Psoas muscle (tissue), 8 donors: ENCODE measurements around the gene NFATC1. TPM values are rescaled to one million over a fixed set of nuclear protein-coding genes. Genes with fewer than 3 reads are reported as not detected.
A peak's percentile ranks its signal among the peaks of the same experiment; 100 is the strongest.

Experiments used
- ATAC-seq, 4 donors: fragments of 200-7000 bp; cut with Tn5 transposase; one replicate each; pipeline ENCODE4 v1.9.1; 2020; ENCODE audit warnings: moderate library complexity in 3 of 4, mild to moderate bottlenecking in 2 of 4
- DNase-seq, 2 donors: peaks; one replicate each; pipeline ENCODE4 v3.0.0-alpha.2; 2020
- H3K27ac ChIP-seq: fragments of 200-600 bp; one replicate; pipeline ENCODE4 v1.8.0; 2022
- H3K27me3 ChIP-seq, 3 donors: fragments of 200-600 bp in 1 of 3; one replicate each; pipeline versions ENCODE4 v1.6.1 to v1.8.0; 2013 to 2022; ENCODE audit warnings: low read length in 2 of 3, mild to moderate bottlenecking in 2 of 3, moderate library complexity in 1 of 3; ENCODE audit not compliant: insufficient read depth in 3 of 3
- H3K36me3 ChIP-seq, 2 donors: fragments of 200-600 bp in 1 of 2; one replicate each; pipeline versions ENCODE4 v1.6.1 to v1.8.0; 2013 to 2022; ENCODE audit warnings: low read depth in 1 of 2, mild to moderate bottlenecking in 1 of 2, moderate library complexity in 1 of 2; ENCODE audit not compliant: insufficient read depth in 1 of 2
- H3K4me1 ChIP-seq: fragments of 200-600 bp; one replicate; pipeline ENCODE4 v1.8.0; 2022
- H3K4me3 ChIP-seq: fragments of 200-600 bp; one replicate; pipeline ENCODE4 v1.8.0; 2022; ENCODE audit warnings: mild to moderate bottlenecking
- H3K9me3 ChIP-seq: fragments of 200-600 bp; one replicate; pipeline ENCODE4 v1.8.0; 2022
- CTCF ChIP-seq: fragments of 200-600 bp; IDR thresholded peaks from one replicate; pipeline ENCODE4 v1.8.0; 2022; ENCODE audit warnings: antibody characterized with exemption
- WGBS, 3 donors: extraction: QIAGEN DNeasy Blood & Tissue Kit; methylation state at CpG; one replicate each; pipeline versions ENCODE4 v1.1.6 to v1.1.7; 2013; 5-methylcytosine and 5-hydroxymethylcytosine counted together
- intact Hi-C, 2 donors: fragments of 100-400 bp; cut with DNase I; formaldehyde crosslinking; loops; one replicate each; pipeline versions ENCODE4 v1.11.0 to v1.14.2; 2022
- polyA plus RNA-seq, 3 donors: library from polyadenylated mRNA; stranded (reverse); fragments of 200-250 nt; gene quantifications; one replicate each; pipeline ENCODE4 v1.2.3, GENCODE V29; 2013
- total RNA-seq, 4 donors: library from RNA; stranded (reverse); fragmentation: NEBNext Ultra II Directional in 2 of 4; extraction: Animal tissue kit (Norgen Biotek cat#: 25700) in 2 of 4; gene quantifications; one replicate each; pipeline versions ENCODE4 v1.2.1 to v1.2.4, GENCODE V29; 2021 to 2023
- donor health status: healthy with polysubstance abuse.
- donor health status: DM: no; HTN: no; CAD: no; lungs with moderate emphysema.
- donor health status: Bipolar disorder and iron deficiency.
- donor health status: healthy.
- donor health status: DM: yes; HTN: yes; CAD: no.
- donor health status: DM: no; HTN: no; CAD: no.
- donor health status: DM: no; HTN: no; CAD: no.
- donor health status: DM: yes; HTN: yes; CAD: no.

Gene NFATC1
- total and polyA plus RNA-seq, 7 donors: 3.0 to 28.7 (median 21.0) TPM

GRCh38 chr18:79416677-79417052 is 20.9 kb downstream of the NFATC1 start:
- 64 to 92% (median 74%) methylated on average over 12 of the region's 12 CpGs for whole genome bisulfite sequencing, 3 donors
- Histone ChIP-seq H3K9me3 (no peaks in the 10 kb centered on the region), H3K27ac (no peak overlapping the region), H3K4me3 (no peak overlapping the region), H3K36me3 (peaks cover 0 to 18% of the 10 kb centered on the region in 2 donors), H3K4me1 (peaks cover 15% of the 10 kb centered on the region), H3K27me3 (no peaks in the 10 kb centered on the region)
- no peak for TF ChIP-seq CTCF
- intact Hi-C loops: no loop called here
- DNase-seq (peak in 1 of 2 donors; percentile 39), ATAC-seq (peak in 1 of 4 donors; percentile 19)

- no peaks in the 10 kb centered on the region for H3K27me3 ChIP-seq
- TF ChIP-seq CTCF: no peak
- 92 to 93% (median 92%) methylated on average over 17 to 19 of the region's 19 CpGs for WGBS, 3 donors
Measured at GRCh38 chr18:79418236-79418635, 22.5 kb downstream of the NFATC1 start.

GRCh38 chr18:79418642-79419041 is 22.9 kb downstream of the NFATC1 start:
- Histone ChIP-seq H3K4me3 (no peak overlapping the region), H3K4me1 (peaks cover 23% of the 10 kb centered on the region), H3K9me3 (no peaks in the 10 kb centered on the region), H3K27me3 (no peaks in the 10 kb centered on the region), H3K27ac (no peak overlapping the region), H3K36me3 (peaks cover 0 to 5% of the 10 kb centered on the region in 2 donors)
- ATAC-seq (no peak), DNase-seq (no peak)
- TF ChIP-seq CTCF: no peak
- WGBS, 3 donors: 54 to 65% (median 56%) methylated on average over 11 of the region's 11 CpGs
- intact Hi-C loops: no loop called here

More at GRCh38 chr18:79418236-79418635, 22.5 kb downstream of the NFATC1 start:
- Histone ChIP-seq H3K4me1 (peaks cover 19% of the 10 kb centered on the region), H3K4me3 (no peak overlapping the region), H3K27ac (no peak overlapping the region), H3K9me3 (no peaks in the 10 kb centered on the region), H3K36me3 (peaks cover 0 to 7% of the 10 kb centered on the region in 2 donors)
- intact Hi-C loops: no loop called here
- DNase-seq: peak in 1 of 2 donors; percentile 40
- ATAC-seq: no peak

GRCh38 chr18:79420033-79420745 is 24.5 kb downstream of the NFATC1 start:
- Histone ChIP-seq H3K36me3 (peaks cover 0 to 6% of the 10 kb centered on the region in 2 donors), H3K9me3 (no peaks in the 10 kb centered on the region), H3K27ac (no peak overlapping the region), H3K27me3 (no peaks in the 10 kb centered on the region), H3K4me3 (no peak overlapping the region), H3K4me1 (peaks cover 24% of the 10 kb centered on the region)
- ATAC-seq: no peak
- no peak for TF ChIP-seq CTCF
- intact Hi-C loops: no loop called here
- no peak for DNase-seq
- 80 to 88% (median 86%) methylated on average over 48 of the region's 48 CpGs for WGBS, 3 donors
